AG04449 (cell line): Measurements from ENCODE around the gene PALLD.
A peak's percentile ranks its signal among the peaks of the same experiment; 100 is the strongest.

ENCODE experiments used
- CTCF ChIA-PET: fragments of 350-600 bp; formaldehyde crosslinking; extraction: SDS; loops from one replicate; lab custom pipeline; 2021; ENCODE audit warnings: antibody characterized with exemption; lab: Yijun Ruan, JAX
- POLR2A ChIA-PET: fragments of 400-600, 350-600 bp; formaldehyde crosslinking; extraction: SDS; loops from one replicate; lab custom pipeline; 2020; ENCODE audit warnings: antibody characterized with exemption, inconsistent platforms; lab: Yijun Ruan, JAX
- DNase-seq: peaks from one replicate; pipeline ENCODE4 v3.0.0-alpha.2; 2010; ENCODE audit warnings: low read depth, low spot score
- H3K4me3 ChIP-seq: 2 replicates; pipeline ENCODE4 v1.5.1; 2011; ENCODE audit warnings: low read depth, mild to moderate bottlenecking, control low read depth, low read length
- TF ChIP-seq, protein P1 (sequence below): IDR thresholded peaks from one replicate; pipeline ENCODE4 v1.5.1; 2011; ENCODE audit warnings: mild to moderate bottlenecking, moderate library complexity, low read length, control low read depth, inconsistent platforms; ENCODE audit not compliant: insufficient read depth; ENCODE audit errors: missing control alignments

PALLD gene

GRCh38 chr4:168784786-168785461, 288.1 kb downstream of the PALLD start:
- H3K4me3 ChIP-seq: no peak overlapping the region
- CTCF ChIA-PET: interaction anchor here (0.7 to 1.0 kb wide), 3 partner anchors 16 to 513 kb away, joined by 3 to 4 read pairs (median 3); no protein-coding TSS in a partner anchor
- POLR2A ChIA-PET: no interaction called here

GRCh38 chr4:168787334-168787733, 290.5 kb downstream of the PALLD start:
- DNase-seq: no peak
- TF ChIP-seq, protein P1, sequence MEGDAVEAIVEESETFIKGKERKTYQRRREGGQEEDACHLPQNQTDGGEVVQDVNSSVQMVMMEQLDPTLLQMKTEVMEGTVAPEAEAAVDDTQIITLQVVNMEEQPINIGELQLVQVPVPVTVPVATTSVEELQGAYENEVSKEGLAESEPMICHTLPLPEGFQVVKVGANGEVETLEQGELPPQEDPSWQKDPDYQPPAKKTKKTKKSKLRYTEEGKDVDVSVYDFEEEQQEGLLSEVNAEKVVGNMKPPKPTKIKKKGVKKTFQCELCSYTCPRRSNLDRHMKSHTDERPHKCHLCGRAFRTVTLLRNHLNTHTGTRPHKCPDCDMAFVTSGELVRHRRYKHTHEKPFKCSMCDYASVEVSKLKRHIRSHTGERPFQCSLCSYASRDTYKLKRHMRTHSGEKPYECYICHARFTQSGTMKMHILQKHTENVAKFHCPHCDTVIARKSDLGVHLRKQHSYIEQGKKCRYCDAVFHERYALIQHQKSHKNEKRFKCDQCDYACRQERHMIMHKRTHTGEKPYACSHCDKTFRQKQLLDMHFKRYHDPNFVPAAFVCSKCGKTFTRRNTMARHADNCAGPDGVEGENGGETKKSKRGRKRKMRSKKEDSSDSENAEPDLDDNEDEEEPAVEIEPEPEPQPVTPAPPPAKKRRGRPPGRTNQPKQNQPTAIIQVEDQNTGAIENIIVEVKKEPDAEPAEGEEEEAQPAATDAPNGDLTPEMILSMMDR: no peak
- ChIA-PET POLR2A (no interaction called here), CTCF (no interaction called here)
- no peak overlapping the region for H3K4me3 ChIP-seq

More at GRCh38 chr4:168784786-168785461, 288.1 kb downstream of the PALLD start:
- TF ChIP-seq, protein P1: no peak
- DNase-seq: no peak

- ChIA-PET POLR2A (no interaction called here), CTCF (no interaction called here)
- no peak overlapping the region for H3K4me3 ChIP-seq
- DNase-seq: peak; percentile 23
- TF ChIP-seq, protein P1: no peak
Measured at GRCh38 chr4:168787801-168788595, 291.1 kb downstream of the PALLD start.

GRCh38 chr4:168790898-168791297, 294.0 kb downstream of the PALLD start:
- TF ChIP-seq, protein P1: no peak
- ChIA-PET CTCF (no interaction called here), POLR2A (no interaction called here)
- H3K4me3 ChIP-seq: no peak overlapping the region
- no peak for DNase-seq

DNA sequence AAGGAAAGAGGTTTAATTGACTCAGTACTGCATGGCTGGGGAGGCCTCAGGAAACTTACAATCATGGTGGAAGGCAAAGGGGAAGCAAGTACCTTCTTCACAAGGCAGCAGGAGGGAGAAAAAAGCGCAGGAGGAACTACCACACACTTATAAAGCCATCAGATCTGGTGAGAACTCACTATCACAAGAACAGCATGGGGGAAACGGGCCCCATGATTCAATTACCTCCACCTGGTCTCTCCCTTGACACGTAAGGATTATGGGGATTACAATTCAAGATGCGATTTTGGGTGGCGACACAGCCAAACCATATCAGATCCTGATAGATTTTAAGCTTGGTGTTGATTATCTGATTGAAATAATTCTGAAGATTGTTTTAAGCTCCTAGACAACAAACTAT, 294.5 kb downstream of the PALLD start:
- ChIA-PET CTCF (no interaction called here), POLR2A (no interaction called here)
- no peak for DNase-seq
- TF ChIP-seq, protein P1: no peak
- no peak overlapping the region for H3K4me3 ChIP-seq

DNA sequence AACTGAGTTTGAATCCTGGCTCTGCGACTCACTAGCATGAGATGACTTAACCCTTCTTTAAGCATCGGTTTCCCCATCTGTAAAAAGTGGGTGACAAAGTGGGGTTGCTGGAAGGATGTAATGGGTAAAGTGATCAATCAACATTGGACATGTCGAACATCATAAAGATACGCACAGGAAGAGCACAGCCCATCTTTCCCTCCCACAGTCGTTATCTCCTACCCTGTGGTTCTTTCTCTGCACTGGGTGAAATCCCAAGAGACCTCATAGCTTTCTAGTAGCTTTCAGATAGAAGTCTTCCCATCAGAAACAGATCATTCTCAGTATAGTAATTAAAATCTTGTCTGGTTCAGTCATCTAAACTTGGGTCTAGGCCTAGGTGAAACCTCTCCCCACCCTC, 296.7 kb downstream of the PALLD start:
- no peak overlapping the region for H3K4me3 ChIP-seq
- TF ChIP-seq, protein P1: no peak
- POLR2A ChIA-PET: no interaction called here
- CTCF ChIA-PET: no interaction called here
- DNase-seq: no peak
